SW 1271 (cell line): ENCODE measurements around the gene CTSD.

Experiments
- DNase-seq, 2 experiments: peaks; one replicate each; lab custom pipeline; 2025; lab: John Stamatoyannopoulos, UW

CTSD gene

GRCh38 chr11:1755692-1756561, 7.8 kb downstream of the CTSD start:
- no peak for DNase-seq

DNA sequence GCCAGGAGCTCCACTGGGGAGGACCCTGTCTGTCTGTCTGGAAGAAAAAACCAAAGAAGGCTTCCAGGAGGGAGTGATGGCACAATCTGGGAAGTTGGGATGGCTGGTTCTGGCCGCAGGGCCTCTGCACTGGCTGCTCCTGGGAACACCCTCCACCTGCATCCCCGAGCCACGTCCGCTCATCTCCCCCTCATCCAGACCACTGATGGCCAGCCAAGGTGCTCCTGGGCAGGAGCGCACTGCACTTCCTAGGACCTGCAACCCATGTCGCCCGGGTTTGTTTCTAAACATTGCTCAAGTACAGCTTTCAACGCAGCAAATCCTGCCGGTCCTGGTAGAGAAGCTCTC, 8.4 kb downstream of the CTSD start:
- no peak for DNase-seq

GRCh38 chr11:1754376-1755150, 9.2 kb downstream of the CTSD start:
- DNase-seq: no peak

DNA sequence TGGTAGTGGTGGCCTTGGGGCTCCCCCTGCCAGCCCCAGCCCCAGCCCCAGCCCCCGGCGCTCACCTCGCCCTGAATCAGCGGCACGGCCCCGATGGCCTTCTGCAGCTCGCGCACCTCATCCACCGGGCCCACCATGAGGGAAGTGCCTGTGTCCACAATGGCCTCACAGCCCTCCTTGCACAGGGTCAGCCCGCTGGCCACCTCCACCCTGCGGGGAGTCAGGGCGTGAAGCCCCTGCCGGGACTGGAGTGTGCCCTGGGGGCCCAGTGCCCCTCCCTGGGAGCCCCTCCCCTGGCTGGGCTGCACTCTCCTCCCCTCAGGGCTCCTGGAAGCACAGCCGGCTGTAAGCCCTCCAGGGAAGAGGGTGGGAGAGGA, 9.8 kb downstream of the CTSD start:
- no peak for DNase-seq

DNA sequence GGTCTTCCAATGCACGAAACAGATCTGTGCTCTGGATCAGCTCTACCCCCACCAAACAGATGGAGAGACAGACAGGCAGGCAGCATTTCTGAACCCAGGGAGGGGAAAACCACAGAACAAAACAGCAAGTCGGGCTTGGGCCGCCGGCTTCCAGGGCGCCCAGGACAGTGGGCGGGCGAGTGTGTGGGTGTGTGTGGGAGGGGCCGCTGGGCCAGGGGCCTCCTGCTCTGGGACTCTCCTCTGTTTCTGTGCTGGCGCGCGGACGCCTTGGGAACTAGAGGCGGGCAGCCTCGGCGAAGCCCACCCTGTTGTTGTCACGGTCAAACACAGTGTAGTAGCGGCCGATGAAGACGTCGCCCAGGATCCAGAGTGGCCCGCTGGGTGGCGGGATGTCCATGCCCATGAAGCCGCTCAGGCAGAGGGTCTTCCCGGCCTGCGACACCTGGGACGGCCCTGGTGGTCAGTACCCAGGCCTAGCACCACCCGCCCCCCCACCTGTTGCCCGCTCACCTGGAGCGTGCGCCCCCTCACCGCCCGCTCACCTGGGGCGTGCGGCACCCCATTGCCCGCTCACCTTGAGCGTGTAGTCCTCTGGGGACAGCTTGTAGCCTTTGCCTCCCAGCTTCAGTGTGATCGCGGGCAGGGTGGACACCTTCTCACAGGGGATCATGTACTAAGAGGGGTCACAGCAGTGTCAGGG, 10.3 kb downstream of the CTSD start:
- no peak for DNase-seq

- no peak for DNase-seq
Measured at GRCh38 chr11:1752907-1753228, 10.9 kb downstream of the CTSD start.

DNA sequence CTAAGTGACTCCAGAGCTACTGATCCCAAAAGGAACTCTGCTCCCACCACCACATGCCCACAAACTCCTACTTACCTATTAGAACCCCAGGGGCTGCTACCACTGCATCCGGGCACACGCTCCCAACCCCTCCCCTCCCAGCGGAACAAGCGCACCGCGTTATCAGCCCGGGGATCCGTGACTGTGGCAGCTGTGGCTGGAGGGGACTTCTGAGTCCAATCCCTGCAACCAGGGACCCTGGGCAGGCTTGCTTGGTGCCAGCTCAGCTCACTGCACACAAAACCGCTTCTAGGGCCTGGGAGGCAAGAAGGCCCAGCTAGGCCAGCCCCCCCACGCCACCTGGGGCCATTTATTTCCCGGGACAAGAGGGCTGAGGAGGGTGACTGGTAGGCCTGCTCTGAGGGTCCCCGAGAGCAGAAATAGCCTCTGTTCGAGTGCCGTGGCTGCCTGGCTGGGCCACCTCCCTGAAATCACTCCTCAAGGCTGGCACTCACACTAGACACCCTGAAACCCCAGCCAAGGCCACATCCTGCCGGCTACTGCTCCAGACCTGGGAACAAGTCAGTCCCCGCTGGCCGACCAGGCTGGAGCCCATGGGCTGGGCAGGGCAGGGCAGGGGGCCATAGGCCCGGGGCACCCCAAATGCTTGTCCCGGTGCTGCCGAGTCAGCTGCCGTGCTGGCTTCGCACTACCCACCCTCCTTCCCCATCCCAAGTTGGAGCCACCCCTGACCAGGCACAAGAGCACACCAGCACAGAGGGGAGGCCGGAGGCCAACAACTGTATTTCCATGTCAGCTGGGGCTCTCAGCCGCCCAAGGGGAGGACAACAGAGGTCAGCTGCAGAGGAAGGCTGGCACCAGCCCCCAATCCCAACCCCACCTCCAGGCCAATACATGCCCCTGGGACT, 11.5 kb downstream of the CTSD start:
- DNase-seq: no peak

- DNase-seq: no peak
Measured at GRCh38 chr11:1751531-1751921, 12.2 kb downstream of the CTSD start.

- DNase-seq: no peak
Measured at GRCh38 chr11:1750840-1751530, 12.7 kb downstream of the CTSD start.

DNA sequence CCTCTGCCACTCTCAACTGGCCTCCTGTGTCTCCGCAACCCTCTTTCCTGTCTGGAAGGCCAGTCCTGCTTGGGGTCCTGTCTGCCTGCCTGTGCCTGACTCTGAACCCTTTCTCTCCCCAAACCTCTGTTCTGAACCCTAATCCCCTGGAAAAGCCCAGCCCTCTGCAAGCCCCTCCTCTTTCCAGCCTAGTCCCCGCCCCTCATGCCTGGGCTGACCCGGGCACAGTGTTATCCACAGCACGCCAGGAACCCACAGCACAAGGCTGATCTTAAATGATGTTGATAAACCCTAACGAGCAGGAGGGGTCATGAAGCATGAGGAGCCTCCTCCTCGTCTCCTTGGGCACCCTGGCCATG, 13.3 kb downstream of the CTSD start, which contains the start of gene IFITM10:
Gene IFITM10, minus strand, starts transcription at position 115 of the 359 bp plus-strand sequence. CDS start 153 bp downstream, outside the sequence.
- DNase-seq: no peak

DNA sequence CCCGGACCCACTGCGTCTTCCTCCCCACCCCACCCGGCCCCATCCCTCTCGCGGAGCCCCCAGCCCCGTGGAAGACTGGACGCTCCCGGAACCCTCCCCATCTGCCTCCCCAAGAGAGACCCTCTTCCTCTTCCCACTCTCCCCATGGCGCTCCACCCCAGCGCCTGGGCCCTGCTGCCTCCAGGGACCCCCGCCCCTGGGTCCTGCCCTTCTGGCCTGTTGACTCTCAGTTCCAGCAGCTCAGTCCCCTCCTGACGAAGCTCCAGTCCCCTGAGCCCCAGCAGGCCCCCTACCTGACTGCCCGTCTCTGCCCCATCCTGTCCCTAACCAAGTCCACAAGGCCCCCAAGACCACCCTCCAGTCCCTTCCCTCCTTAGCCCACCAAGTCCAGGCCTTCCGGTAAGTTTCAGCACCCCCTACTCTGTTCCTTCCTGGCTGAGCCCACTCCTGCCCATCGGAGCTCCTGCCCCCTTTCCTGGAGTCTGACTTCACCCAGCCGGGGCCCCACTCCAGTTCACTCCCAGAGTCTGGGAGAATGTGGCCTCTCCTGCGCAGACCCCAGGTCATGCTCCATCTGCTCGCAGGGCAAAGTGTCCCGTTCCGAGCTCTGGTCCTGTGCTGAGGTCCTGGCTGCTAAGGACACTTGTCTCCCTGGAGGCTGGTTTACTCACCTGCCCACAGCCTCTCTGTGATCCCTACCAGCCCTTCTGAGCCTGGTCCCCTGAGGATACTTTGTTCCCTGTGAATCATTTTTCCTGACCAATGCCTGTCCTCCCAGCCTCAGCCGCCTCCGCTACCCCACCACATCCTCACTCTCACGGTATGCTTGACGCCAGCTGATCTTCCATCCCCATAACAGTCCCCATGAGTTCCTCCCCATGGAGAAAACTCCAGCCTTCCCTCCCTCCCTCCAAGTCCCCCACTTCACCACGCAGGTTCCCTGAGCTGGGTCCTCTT, 14.1 kb downstream of the CTSD start:
- no peak for DNase-seq

- no peak for DNase-seq
Measured at GRCh38 chr11:1748636-1749394, 14.9 kb downstream of the CTSD start.

DNA sequence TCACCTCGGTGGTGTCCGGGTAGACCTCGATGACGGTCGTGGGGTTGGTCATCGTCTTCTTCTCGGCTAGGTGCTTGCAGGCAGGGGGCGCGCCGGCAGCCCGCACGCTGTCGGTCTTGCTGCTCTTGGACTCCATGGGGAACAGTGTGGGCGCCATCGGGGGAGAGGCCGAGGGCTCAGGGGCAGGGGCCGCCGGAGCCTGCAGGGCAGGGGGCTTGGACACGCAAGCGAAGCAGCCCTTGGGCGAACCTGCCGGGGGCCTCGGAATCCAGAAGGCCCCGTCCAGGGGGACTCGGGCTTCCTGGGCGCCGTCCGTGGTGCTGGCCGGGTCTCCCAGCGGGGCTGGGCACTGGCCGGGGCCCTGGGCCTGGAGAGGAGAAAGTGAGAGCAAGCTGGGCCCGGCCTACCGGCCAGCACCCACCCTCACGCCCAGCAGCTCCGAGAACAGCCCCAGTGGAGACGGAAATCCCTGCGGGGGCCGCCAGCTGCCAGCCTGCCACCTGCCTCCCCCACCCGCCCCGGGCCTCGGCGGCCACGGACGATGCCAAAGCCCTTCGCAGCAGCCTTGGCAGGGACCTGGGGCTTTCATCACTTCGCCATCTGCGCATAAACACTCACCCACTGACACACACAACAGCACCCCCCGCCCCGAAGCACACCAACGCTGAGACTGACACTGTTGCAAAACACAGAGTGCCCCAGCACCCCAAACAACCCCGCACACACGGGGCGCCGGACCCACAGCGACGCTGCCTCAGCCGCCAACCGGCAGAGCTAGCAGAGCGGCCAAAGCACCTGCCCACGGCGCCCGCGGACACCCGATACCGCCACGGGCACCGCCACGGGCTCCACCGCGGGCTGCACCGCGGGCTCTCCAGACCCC, 15.7 kb downstream of the CTSD start:
- no peak for DNase-seq

DNA sequence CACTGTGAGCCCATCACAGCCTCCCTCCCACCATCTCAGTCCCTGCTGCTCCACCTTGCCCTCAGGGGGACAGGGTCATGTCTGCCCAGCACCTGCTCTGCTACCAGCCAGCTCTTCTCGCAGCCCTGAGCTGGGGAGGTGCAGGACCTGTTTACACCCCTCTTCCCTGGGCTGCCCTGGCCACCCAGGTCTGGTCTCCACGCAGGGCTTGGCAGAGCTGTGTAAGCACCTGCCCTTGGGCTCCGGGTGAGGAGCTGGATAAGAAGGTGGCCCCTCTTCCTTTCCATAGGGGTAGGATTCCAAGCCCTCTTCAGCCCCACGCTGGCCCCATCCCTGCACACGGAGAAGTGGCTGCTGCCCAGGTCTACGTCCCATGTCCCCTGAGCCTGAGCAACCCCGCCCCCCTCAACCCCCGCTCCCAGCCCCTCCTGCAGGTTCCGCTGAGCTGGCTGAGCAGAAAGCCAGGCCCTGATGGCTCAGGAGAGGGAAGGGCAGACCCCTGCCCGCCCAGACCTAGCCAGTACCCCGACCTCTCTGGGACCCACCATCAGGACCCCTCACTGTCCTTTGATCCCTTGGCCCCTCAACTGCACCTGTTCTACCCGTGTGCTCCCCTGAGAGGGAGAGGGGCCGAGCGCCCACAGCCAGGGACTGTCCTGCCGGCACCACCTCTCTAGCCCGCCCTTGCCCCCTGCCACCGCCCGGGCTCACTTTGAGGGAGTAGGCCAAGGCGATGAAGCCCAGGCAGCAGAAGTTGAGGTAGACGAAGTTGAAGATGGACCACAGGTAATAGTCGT, 16.6 kb downstream of the CTSD start:
- no peak for DNase-seq

DNA sequence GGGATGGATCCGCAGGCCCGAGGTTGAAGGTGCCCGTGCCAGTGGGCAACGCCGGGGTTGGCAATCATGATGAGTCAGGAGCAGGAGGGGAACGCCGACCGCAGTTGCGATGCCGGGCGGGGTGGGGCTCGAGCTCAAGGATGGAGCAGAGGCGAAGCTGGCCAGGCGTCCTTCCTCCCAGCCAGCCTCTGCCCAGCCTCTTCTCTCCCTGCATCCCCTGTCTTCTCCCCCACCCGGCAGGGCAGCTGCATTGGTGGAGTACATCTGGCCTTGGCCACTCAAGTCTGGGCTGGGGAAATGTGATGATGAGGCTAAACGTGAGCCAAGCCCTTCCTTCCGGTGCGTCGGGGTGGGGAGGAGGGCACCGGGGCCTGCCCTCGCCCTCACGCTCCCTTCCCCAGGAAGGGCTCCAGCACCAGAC, 17.2 kb downstream of the CTSD start:
- no peak for DNase-seq

GRCh38 chr11:1745701-1746320, 17.9 kb downstream of the CTSD start:
- no peak for DNase-seq
